ENCODE measurements around the gene NCAPH2. TPM values are rescaled to one million over a fixed set of nuclear protein-coding genes. Genes with fewer than 3 reads are reported as not detected.

Gene NCAPH2
- total and polyA plus RNA-seq, 2 of the 13 experiments (the other 11 are each of a cell fraction or from before 2014, with no cell fraction given): 28.1 to 64.4 TPM

DNA sequence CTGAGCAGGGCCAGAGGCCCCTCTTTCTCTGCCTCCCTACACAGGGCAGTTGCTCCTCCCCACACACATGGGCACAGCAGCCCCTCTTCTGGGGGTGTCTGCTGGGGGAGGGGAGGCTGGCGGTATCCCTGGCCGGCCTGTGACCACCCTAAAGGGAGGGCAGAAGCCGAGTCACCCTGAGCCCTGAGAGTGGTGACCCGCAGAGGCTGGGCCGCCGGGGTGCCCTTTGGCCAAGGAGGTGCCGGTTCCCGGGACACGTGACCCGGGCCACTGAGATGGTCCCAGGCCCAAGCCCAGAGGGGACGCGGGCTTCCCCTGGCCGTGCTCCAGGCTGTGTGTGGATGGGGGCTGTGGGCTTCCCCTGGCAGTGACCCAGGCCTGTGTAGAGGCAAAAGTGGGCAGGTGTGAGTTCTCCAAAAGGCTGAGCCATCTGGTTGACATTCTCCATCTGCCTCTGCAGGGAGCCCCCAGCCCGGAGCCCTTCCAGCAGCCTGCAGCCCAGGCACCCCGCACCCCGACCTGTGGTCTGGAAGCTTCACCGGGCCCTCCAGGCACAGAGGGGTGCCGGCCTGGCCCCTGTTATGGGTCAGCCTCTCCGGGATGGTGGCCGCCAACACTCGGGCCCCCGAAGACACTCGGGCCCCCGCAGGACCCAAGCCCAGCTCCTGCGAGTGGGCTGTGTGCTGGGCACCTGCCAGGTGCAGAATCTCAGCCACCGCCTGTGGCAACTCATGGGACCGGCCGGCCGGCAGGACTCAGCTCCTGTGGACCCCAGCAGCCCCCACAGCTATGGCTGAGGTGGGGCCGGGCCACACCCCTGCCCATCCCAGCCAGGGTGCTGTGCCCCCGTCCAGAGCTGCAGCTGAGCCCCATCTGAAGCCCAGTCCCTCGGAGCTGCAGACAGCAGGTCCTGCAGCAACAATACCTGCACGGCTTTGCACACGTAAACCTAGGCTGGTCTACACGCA lies 25.6 kb upstream of the NCAPH2 start:
- no peaks in the 10 kb centered on the region for H3K79me2 ChIP-seq (ENCODE audit: insufficient read depth, low read length)
- peaks cover 59% of the 10 kb centered on the region for H3K4me1 ChIP-seq (ENCODE audit: insufficient read depth, low read length)
- peak overlapping the region; percentile 76 for H3K9ac ChIP-seq (ENCODE audit: insufficient read depth, low read depth, low read length)
- no peaks in the 10 kb centered on the region for H3K9me3 ChIP-seq (ENCODE audit: low read length)
- BruUV-seq (replicated peaks): no TSS peak
- peak overlapping the region; percentile 77 for H3K4me2 ChIP-seq (ENCODE audit: low read depth, low read length)
- H3K27me3 ChIP-seq (ENCODE audit: control insufficient read depth in 1 of 2, insufficient read depth in 2 of 2, low read length in 2 of 2): peaks cover 0 to 4% of the 10 kb centered on the region in 2 experiments; a peak in 1 of 5 replicates
- ATAC-seq: peak; percentile 9
- no peak for FAIRE-seq
- intact Hi-C loops (cut with micrococcal nuclease; ENCODE audit: unreplicated experiment) (no loop called here), in situ Hi-C loops (cut with HindIII; ENCODE audit: extremely low pct_ligation_motif_present, low pct_unique_long_range_greater_than_20kb) (no loop called here)
- ChIA-PET POLR2A (interaction anchor here (0.7 to 2.1 kb wide), 5 partner anchors 12 to 43 kb away, joined by 3 to 5 read pairs (median 4); partner anchors contain the start of genes LMF2, NCAPH2 and SCO2), CTCF (ENCODE audit: low intra/inter-chr PET ratio, low total read pairs) (no interaction called here)
- no peaks in the 10 kb centered on the region for H3K36me3 ChIP-seq (replicated peaks in 1 of 2; ENCODE audit: control insufficient read depth in 1 of 2, insufficient read depth in 2 of 2, low read length in 2 of 2)
- H3K4me3 ChIP-seq (replicated peaks in 1 of 3; ENCODE audit: insufficient read depth in 1 of 3, low read depth in 2 of 3, low read length in 3 of 3): peak overlapping the region; percentile 75 to 76 (median 75)
- DNase-seq (ENCODE audit: low spot score): no peak
- no peaks in the 10 kb centered on the region; the same call in 1 of the 2 replicates for H4K20me1 ChIP-seq (ENCODE audit: insufficient read depth, low read length)
- peak overlapping the region; percentile 31 for H3K27ac ChIP-seq (ENCODE audit: extremely low read length, insufficient read depth, low read length)
- WGBS (ENCODE audit: low lambda C conversion rate): 90% methylated on average over 9 of the region's 35 CpGs
- no peak overlapping the region for H2AFZ ChIP-seq (ENCODE audit: low read length)
- TF ChIP-seq ZNF558 (CRISPR knock-in tag; IDR thresholded peaks at IDR 0.05; ENCODE audit: borderline replicate concordance) (no peak), ZNF616 (CRISPR knock-in tag; IDR thresholded peaks at IDR 0.05; ENCODE audit: low read depth) (no peak), HDAC1 (CRISPR knock-in tag; IDR thresholded peaks at IDR 0.05) (0 out of 2 replicates have a peak, but pooled peaks have one; percentile 29), NCOA2 (CRISPR knock-in tag; IDR thresholded peaks at IDR 0.05) (0 out of 2 replicates have a peak, but pooled peaks have one; percentile 17), ARNT (IDR thresholded peaks at IDR 0.05) (no peak), ZNF432 (CRISPR knock-in tag; IDR thresholded peaks at IDR 0.05; ENCODE audit: borderline replicate concordance) (no peak), ZBTB20 (CRISPR knock-in tag; IDR thresholded peaks at IDR 0.05; ENCODE audit: borderline replicate concordance, low read depth) (no peak), NFKBIZ (CRISPR knock-in tag; IDR thresholded peaks at IDR 0.05) (no peak), HNF4G (IDR thresholded peaks at IDR 0.05; ENCODE audit: borderline replicate concordance, low read depth, low read length) (no peak), HNF4G (CRISPR knock-in tag; IDR thresholded peaks at IDR 0.05; ENCODE audit: borderline replicate concordance, low read depth) (no peak), KDM5B (CRISPR knock-in tag; IDR thresholded peaks at IDR 0.05; ENCODE audit: borderline replicate concordance) (no peak), BHLHE40 (IDR thresholded peaks at IDR 0.05; ENCODE audit: low read length) (peak; percentile 10; the same call in 1 of the 2 replicates), AGO1 (IDR thresholded peaks at IDR 0.05; ENCODE audit: low read depth, low read length, poor library complexity, severe bottlenecking) (peak; percentile 22)
- TF ChIP-seq, protein P1, sequence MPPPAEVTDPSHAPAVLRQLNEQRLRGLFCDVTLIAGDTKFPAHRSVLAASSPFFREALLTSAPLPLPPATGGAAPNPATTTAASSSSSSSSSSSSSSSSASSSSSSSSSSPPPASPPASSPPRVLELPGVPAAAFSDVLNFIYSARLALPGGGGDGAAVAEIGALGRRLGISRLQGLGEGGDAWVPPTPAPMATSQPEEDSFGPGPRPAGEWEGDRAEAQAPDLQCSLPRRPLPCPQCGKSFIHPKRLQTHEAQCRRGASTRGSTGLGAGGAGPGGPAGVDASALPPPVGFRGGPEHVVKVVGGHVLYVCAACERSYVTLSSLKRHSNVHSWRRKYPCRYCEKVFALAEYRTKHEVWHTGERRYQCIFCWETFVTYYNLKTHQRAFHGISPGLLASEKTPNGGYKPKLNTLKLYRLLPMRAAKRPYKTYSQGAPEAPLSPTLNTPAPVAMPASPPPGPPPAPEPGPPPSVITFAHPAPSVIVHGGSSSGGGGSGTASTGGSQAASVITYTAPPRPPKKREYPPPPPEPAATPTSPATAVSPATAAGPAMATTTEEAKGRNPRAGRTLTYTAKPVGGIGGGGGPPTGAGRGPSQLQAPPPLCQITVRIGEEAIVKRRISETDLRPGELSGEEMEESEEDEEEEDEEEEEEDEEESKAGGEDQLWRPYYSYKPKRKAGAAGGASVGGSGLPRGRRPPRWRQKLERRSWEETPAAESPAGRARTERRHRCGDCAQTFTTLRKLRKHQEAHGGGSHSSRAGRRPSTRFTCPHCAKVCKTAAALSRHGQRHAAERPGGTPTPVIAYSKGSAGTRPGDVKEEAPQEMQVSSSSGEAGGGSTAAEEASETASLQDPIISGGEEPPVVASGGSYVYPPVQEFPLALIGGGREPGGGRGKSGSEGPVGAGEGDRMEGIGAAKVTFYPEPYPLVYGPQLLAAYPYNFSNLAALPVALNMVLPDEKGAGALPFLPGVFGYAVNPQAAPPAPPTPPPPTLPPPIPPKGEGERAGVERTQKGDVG (CRISPR knock-in tag; IDR thresholded peaks at IDR 0.05; ENCODE audit: borderline replicate concordance): no peak
- TF ChIP-seq, protein P2, sequence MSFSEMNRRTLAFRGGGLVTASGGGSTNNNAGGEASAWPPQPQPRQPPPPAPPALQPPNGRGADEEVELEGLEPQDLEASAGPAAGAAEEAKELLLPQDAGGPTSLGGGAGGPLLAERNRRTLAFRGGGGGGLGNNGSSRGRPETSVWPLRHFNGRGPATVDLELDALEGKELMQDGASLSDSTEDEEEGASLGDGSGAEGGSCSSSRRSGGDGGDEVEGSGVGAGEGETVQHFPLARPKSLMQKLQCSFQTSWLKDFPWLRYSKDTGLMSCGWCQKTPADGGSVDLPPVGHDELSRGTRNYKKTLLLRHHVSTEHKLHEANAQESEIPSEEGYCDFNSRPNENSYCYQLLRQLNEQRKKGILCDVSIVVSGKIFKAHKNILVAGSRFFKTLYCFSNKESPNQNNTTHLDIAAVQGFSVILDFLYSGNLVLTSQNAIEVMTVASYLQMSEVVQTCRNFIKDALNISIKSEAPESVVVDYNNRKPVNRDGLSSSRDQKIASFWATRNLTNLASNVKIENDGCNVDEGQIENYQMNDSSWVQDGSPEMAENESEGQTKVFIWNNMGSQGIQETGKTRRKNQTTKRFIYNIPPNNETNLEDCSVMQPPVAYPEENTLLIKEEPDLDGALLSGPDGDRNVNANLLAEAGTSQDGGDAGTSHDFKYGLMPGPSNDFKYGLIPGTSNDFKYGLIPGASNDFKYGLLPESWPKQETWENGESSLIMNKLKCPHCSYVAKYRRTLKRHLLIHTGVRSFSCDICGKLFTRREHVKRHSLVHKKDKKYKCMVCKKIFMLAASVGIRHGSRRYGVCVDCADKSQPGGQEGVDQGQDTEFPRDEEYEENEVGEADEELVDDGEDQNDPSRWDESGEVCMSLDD (CRISPR knock-in tag; IDR thresholded peaks at IDR 0.05; ENCODE audit: borderline replicate concordance): peak; percentile 48; the same call in 1 of the 2 replicates

Data from HepG2 (cell line).